ENCODE measurements around the gene GPR35.

DNA sequence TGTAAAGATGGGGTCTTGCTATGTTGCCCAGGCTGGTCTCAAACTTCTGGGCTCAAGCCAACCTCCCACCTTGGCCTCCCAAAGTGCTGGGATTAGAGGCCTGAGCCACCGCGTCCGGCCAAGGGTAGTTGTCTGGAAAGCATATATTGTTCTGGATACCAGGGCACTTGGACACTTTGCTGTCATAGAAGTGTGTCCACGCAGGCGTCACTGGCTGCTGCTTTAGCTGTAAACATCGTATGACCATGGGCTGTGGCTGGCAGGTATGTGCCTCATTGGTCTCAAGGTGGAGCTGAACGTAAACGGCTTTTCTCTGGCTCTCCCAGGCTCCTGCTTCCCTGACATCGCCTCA is 3.2 kb upstream of the GPR35 start:
- TF ChIP-seq, protein P1, sequence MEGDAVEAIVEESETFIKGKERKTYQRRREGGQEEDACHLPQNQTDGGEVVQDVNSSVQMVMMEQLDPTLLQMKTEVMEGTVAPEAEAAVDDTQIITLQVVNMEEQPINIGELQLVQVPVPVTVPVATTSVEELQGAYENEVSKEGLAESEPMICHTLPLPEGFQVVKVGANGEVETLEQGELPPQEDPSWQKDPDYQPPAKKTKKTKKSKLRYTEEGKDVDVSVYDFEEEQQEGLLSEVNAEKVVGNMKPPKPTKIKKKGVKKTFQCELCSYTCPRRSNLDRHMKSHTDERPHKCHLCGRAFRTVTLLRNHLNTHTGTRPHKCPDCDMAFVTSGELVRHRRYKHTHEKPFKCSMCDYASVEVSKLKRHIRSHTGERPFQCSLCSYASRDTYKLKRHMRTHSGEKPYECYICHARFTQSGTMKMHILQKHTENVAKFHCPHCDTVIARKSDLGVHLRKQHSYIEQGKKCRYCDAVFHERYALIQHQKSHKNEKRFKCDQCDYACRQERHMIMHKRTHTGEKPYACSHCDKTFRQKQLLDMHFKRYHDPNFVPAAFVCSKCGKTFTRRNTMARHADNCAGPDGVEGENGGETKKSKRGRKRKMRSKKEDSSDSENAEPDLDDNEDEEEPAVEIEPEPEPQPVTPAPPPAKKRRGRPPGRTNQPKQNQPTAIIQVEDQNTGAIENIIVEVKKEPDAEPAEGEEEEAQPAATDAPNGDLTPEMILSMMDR (IDR thresholded peaks at IDR 0.05) = no peak
- TF ChIP-seq POLR2A (IDR thresholded peaks at IDR 0.05) = no peak
